Uterus (tissue), 4 donors: ENCODE results near the gene YPEL3. TPM values are rescaled to one million over a fixed set of nuclear protein-coding genes. Genes with fewer than 3 reads are reported as not detected.
A peak's percentile ranks its signal among the peaks of the same experiment; 100 is the strongest.

Experiments used
- DNase-seq, 2 donors: peaks; one replicate each; pipeline ENCODE4 v3.0.0-alpha.2; 2019 to 2020
- H3K27ac ChIP-seq, 2 donors: fragments of 200-600 bp; sonication (generic); 1 replicate in 1 of 2; 2 replicates in 1 of 2; pipeline ENCODE4 v1.5.1; 2016 to 2018
- H3K27me3 ChIP-seq, 2 donors: fragments of 200-600 bp; sonication (generic); one replicate each; pipeline ENCODE4 v1.5.1; 2018 to 2019; ENCODE audit warnings: control low read depth in 1 of 2
- H3K36me3 ChIP-seq, 2 donors: fragments of 200-600 bp; sonication (generic); one replicate each; pipeline ENCODE4 v1.5.1; 2019; ENCODE audit warnings: control low read depth in 1 of 2
- H3K4me1 ChIP-seq, 2 donors: fragments of 200-600 bp; sonication (generic); one replicate each; pipeline ENCODE4 v1.5.1; 2018 to 2019; ENCODE audit warnings: control low read depth in 1 of 2
- H3K4me3 ChIP-seq, 2 donors: fragments of 200-600 bp; sonication (generic); 1 replicate in 1 of 2; 2 replicates in 1 of 2; pipeline ENCODE4 v1.5.1; 2018 to 2019; ENCODE audit warnings: mild to moderate bottlenecking in 1 of 2
- H3K9me3 ChIP-seq, 2 donors: fragments of 200-600 bp; sonication (generic); one replicate each; pipeline ENCODE4 v1.5.1; 2019; ENCODE audit warnings: control low read depth in 1 of 2
- POLR2A ChIP-seq, 2 donors: fragments of 450-650 bp; IDR thresholded peaks; one replicate each; pipeline ENCODE4 v1.6.1; 2016; ENCODE audit warnings: antibody characterized with exemption in 2 of 2, mild to moderate bottlenecking in 1 of 2, moderate library complexity in 1 of 2
- intact Hi-C: fragments of 100-400 bp; cut with DNase I; formaldehyde crosslinking; loops from one replicate; pipeline ENCODE4 v1.15.1; 2023; ENCODE audit warnings: low total_unique reads
- total RNA-seq, 4 donors: library from RNA; depleted of rRNA in 3 of 4; stranded (reverse); fragments of >200 nt in 3 of 4; gene quantifications; one replicate each; pipeline versions ENCODE4 v1.1.0 to v1.2.4, GENCODE V29; 2014 to 2023
- TF ChIP-seq, protein P1 (sequence below), 4 experiments: fragments of 200-600 bp in 2 of 4; fragments of 450-650 bp in 2 of 4; sonication (generic) in 2 of 4; IDR thresholded peaks; one replicate each; pipeline ENCODE4 v1.5.1; 2016 to 2019; ENCODE audit warnings: antibody characterized with exemption in 4 of 4, mild to moderate bottlenecking in 2 of 4, moderate library complexity in 1 of 4
- donor health status: DM: yes; HTN: yes; CAD: no.

The YPEL3 gene
- total RNA-seq, 4 donors from 2014 or later: 9.2 to 158 (median 36.4) TPM

DNA sequence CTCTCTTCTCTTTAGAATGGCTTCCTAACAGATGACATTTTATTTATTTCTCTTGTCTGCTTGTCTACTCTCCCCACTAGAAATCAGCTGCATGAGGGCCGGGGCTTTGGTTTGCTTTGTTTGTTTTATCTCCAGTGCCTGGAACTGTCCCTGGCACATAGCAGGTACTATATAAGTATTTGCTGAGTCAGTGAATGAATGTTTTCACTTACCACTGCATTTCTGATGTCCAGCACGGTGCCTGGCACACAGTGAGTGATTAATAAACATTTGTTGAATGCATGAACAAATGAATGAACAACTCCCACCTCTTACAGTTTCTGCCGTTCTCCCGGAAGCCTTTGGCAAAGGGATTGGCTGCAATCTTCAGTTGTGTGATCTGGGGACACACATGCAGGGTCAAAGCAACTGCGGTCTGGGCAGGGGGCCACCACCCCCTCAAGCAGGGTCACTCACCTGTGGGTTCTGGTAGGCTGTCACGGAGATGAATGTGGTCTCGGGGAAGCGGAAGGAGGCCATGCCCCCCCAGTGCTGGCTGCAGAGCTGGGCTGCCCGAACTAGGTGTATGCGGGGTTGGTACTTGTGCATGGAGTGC, 7.7 kb downstream of the YPEL3 start:
- intact Hi-C loops: loop anchor here (5.0 kb wide), 1 partner anchor 51 kb away; no protein-coding TSS in a partner anchor
- no peaks in the 10 kb centered on the region for H3K36me3 ChIP-seq
- H3K4me1 ChIP-seq: peaks cover 0 to 16% of the 10 kb centered on the region in 2 donors
- no peak overlapping the region for H3K27ac ChIP-seq
- no peak for DNase-seq
- no peak overlapping the region for H3K4me3 ChIP-seq
- no peaks in the 10 kb centered on the region for H3K27me3 ChIP-seq
- TF ChIP-seq, protein P1, sequence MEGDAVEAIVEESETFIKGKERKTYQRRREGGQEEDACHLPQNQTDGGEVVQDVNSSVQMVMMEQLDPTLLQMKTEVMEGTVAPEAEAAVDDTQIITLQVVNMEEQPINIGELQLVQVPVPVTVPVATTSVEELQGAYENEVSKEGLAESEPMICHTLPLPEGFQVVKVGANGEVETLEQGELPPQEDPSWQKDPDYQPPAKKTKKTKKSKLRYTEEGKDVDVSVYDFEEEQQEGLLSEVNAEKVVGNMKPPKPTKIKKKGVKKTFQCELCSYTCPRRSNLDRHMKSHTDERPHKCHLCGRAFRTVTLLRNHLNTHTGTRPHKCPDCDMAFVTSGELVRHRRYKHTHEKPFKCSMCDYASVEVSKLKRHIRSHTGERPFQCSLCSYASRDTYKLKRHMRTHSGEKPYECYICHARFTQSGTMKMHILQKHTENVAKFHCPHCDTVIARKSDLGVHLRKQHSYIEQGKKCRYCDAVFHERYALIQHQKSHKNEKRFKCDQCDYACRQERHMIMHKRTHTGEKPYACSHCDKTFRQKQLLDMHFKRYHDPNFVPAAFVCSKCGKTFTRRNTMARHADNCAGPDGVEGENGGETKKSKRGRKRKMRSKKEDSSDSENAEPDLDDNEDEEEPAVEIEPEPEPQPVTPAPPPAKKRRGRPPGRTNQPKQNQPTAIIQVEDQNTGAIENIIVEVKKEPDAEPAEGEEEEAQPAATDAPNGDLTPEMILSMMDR (IDR thresholded peaks at IDR 0.05): no peak
- no peak for TF ChIP-seq POLR2A (IDR thresholded peaks at IDR 0.05)
- H3K9me3 ChIP-seq: no peaks in the 10 kb centered on the region

DNA sequence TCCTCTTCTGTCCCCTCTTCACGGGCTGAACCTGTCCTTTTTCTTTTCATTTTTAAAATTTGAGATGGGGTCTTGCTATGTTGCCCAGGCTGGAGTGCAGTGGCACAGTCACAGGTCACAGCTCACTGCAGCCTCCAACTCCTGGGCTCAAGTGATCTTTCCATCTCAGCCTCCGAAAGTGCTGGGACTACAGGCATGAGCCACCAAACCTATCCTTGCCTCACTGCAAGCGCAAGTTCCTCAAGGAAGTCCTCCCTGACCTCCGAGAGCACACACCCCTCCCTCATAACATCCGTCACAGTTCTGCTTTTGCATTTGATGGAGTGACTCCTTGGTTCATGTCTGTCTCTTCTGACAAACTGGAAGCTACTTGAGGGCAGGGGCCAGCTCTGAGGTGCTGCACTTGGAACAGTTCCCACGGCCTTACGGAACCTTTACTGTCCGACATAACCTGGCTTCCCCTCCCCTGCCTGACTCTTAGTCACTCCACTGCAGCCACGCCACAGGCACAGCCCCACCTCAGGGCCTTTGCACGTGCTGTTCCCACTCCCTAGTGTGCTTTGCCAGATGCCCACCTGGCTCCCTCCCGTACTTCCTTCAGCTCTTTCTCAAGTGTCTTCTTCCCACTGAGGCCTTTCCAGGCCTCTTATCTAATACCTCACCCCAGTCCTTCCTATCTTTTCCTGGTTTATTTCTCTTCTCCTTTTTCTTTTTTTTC, 8.7 kb downstream of the YPEL3 start:
- intact Hi-C loops: loop anchor here (5.0 kb wide), 1 partner anchor 50 kb away; no protein-coding TSS in a partner anchor
- Histone ChIP-seq H3K27me3 (no peaks in the 10 kb centered on the region), H3K36me3 (no peaks in the 10 kb centered on the region), H3K27ac (no peak overlapping the region), H3K9me3 (no peaks in the 10 kb centered on the region), H3K4me1 (peaks cover 0 to 10% of the 10 kb centered on the region in 2 donors), H3K4me3 (no peak overlapping the region)
- TF ChIP-seq, protein P1 (IDR thresholded peaks at IDR 0.05): no peak
- no peak for TF ChIP-seq POLR2A (IDR thresholded peaks at IDR 0.05)
- DNase-seq: no peak

DNA sequence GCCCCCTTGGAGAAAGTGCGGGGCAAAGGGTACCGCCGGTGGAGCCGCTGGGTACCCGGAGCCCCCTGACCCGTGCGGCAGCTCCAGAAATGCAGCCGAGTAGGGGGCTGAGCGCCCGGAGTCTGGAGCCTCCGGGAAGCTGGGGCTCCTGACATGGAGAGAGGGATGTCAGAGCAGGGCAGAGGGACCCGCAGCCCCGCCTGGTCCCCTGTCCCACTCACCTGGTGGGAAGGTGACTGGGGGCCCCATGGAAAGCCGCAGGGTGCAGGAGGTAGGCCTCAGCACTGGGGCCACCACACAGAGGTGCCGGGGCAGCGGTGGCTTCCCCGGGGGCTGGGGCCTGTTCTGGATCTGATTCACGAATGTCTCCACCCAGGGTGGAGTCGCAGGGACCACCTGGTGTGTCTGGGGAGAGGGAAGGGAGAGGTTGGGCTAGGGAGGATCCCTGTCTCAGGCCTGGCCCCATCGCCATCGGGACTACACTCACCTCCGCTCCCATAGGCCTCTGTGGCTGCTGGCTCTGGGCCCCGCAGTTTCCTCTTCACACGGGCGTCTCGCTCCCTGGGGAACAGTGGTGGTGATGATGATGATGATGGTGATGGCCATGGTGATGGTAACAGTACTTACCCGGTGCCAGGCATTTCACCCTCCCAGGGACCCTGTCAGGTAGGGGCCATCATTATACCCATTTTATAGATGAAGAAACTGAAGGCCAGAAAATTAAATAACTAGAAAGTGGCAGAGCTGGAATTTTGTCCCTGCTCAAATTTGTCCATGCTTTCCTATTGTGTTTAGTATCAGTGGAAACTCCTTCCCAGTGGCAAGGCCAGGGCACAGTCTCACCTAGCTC, 9.5 kb downstream of the YPEL3 start:
- no peak overlapping the region for H3K4me3 ChIP-seq
- TF ChIP-seq, protein P1 (IDR thresholded peaks at IDR 0.05): no peak
- TF ChIP-seq POLR2A (IDR thresholded peaks at IDR 0.05): no peak
- intact Hi-C loops: loop anchor here (5.0 kb wide), 1 partner anchor 49 kb away; no protein-coding TSS in a partner anchor
- no peaks in the 10 kb centered on the region for H3K36me3 ChIP-seq
- no peak for DNase-seq
- H3K27me3 ChIP-seq: no peaks in the 10 kb centered on the region
- H3K9me3 ChIP-seq: no peaks in the 10 kb centered on the region
- peaks cover 0 to 6% of the 10 kb centered on the region in 2 donors for H3K4me1 ChIP-seq
- H3K27ac ChIP-seq: no peak overlapping the region

DNA sequence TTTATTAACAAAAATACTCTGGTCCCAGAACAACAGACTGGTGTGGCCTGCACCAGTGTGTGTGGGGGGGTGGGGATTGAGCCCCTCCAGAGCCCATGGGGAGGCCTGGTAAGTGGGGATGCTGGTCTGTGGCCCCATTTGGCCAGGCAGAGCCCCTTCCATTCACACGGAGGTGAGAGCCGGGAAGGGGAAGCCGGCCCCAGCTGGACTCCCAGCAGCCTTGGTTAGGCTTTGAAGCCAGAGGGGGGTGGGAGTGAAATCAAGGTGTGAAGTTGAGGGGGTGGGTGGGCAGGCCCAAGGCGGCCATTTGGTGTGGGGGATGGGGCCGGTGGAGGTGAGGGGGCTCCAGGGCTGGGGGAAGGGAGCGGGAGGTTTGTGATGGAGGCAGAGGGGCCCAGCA, 10.2 kb downstream of the YPEL3 start:
- Histone ChIP-seq H3K4me1 (no peaks in the 10 kb centered on the region), H3K9me3 (no peaks in the 10 kb centered on the region), H3K4me3 (no peak overlapping the region), H3K27ac (peak overlapping the region; percentile 34 to 56), H3K36me3 (no peaks in the 10 kb centered on the region), H3K27me3 (no peaks in the 10 kb centered on the region)
- intact Hi-C loops: loop anchor here (5.0 kb wide), 1 partner anchor 49 kb away; no protein-coding TSS in a partner anchor
- TF ChIP-seq POLR2A (IDR thresholded peaks at IDR 0.05): no peak
- TF ChIP-seq, protein P1 (IDR thresholded peaks at IDR 0.05): no peak
- no peak for DNase-seq
